T1000 (cell line): Measurements from ENCODE around the gene PIP5K1C.

Experiments
- DNase-seq: peaks from one replicate; lab custom pipeline; 2025; ENCODE audit warnings: mixed read lengths; lab: John Stamatoyannopoulos, UW

PIP5K1C gene

DNA sequence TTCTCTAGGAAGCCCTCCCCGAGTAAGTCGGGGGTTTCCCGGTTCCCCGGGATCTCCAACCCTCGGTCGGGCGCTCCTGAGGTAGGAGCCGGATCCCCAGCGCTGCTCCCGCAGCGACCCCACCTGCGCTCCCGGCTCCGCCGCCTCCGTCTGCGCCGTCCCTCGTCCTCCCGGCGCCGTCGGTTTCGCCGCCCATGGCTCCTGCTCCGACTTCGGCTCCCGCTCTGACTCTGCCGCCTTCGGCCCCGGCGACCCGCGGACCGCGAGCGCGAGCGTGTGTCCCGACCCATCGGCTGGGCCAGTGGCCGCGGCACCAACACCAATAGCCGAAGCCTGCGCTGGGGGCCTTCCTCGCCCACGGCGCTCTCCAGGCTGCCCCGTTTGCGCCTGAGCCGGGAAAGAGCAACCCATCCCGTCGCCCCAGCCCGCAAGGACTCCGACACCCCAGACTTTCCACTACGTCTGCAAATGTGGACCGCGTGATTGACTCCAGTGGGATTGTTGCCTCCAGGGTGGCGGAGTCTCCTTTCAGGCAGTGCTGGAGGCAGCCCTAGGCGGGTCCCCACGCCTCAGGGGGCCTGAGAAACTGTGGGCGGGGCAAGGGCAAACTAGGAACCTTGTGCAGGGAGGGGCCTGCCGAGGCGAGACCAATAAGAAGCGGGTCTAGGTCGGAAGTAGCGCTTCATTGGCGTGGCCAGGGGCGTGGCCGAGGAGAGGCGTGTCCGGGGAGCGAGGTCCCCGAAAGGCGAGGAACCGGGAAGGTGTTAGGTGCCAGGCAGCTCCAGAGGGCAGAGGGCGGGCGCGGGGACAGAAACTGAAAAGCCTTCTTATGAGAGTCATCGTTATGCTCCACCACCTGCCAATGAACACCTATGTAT, 73.6 kb downstream of the PIP5K1C start, which contains the start of gene CACTIN:
Gene CACTIN, minus strand, starts transcription at position 318 of the 878 bp plus-strand sequence. Its CDS starts 28 bp downstream, at position 290.
- DNase-seq = peak; percentile 93

DNA sequence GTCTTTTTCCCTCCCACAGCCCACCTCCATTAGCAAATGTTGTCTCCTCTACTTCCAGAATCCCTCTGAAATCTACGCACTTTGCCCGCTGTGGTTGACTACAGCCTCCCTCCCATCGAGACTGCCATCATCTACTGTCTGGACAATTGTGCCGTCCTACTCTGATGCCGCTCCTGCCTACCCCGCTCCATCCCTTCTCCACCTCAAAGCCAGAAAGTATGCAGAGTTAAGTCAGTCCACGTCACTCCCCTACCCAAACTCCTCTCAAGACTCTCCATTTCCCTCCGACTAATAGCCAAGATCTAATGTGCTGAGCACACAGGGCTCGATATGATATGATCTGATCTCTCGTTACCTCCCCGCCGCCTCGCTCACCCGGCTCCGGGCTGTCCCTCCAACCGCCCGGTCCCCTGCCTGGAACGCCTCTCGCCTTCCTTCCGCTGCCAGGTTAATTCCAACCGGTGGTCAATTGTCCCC, 74.2 kb downstream of the PIP5K1C start:
- DNase-seq = no peak

DNA sequence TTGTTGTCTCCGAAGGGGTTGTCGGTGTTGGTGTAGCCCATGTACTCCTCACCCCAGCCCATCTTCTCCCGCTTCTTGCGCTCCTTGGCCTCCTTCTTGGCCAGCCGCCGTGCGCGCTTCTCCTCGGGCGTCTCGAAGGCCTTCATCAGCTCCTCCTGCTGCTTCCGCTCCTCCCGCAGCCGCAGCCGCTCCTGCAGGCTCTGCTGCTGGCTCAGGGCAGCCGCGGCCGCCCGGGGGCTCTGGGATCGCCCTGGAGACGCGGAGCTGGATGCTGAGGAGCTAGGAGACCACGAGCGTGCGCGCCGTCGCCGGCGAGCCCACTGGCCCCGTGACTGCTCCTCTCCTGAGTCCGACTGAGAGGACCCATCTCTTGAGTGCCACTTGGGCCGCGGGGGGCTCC, 76.6 kb downstream of the PIP5K1C start:
- DNase-seq = no peak

DNA sequence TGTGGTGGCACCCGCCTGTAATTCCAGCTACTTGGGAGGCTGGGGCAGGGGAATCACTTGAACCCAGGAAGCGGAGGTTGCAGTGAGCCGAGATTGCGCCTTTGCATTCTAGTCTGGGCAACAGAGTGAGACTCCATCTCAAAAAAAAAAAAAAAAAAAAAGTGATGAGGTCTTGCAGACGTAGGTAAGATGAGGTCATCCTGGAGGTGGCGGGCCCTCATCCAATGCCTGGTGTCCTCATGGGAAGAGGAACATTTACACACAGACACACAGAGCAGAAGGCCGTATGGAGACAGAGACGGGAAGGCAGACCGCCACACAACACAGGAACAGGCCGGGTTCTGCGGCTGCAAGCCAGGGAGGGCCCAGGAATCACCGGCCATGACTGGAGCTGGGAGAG, 78.0 kb downstream of the PIP5K1C start:
- no peak for DNase-seq

DNA sequence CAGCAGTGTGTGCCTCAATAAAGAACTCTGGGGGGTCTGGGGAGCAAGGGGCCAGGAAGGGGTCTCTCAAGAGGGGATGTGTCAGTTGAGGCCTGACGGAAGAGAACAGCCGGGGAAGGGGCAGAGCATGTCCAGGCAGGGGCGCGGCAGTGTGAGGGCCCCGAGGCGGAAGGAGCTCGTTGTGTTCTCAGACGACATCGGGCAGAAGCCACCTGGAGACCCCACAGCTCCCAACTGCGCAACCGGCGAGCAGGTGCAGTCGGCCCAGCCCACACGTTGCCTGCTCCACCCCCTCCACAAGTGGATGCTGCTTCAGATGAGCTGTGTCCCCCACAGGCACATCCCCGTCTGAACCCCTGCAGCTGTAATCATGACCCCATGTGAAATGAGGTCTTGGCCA, 78.6 kb downstream of the PIP5K1C start:
- DNase-seq = no peak

DNA sequence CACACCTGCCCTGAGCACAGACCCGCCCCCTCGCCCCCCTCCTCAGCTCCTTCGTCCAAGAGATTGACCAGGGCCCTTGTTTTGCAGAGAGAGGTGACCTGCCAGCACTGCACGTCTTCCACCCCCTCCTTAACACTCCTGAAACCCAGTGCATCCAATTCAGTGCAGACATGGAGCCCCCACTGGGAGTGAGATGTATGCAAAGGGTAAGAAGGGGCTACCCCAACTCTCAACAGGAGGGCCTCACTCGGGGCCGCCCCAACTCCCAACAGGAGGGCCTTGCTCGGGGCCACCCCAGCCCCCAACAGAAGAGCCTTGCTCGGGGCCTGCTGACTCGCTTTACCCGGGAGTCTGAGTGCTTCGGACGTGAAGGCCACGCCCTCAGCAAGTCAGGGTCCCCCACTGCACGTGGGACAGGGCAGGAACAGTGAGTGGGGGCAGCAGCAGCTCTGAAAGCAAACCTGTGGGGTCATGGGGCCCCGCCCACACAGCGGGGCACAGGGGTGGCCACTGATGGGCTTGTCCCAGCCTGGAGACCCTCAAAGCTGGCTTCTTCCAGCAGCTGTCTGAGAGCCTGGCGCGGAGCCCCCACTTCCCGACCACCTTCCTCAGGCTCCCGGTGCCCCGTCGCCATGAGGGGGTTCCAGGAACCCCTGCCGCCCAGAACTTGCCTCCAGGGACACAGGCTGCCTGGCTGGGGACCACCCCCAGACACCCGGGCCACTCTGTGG, 79.3 kb downstream of the PIP5K1C start:
- no peak for DNase-seq

DNA sequence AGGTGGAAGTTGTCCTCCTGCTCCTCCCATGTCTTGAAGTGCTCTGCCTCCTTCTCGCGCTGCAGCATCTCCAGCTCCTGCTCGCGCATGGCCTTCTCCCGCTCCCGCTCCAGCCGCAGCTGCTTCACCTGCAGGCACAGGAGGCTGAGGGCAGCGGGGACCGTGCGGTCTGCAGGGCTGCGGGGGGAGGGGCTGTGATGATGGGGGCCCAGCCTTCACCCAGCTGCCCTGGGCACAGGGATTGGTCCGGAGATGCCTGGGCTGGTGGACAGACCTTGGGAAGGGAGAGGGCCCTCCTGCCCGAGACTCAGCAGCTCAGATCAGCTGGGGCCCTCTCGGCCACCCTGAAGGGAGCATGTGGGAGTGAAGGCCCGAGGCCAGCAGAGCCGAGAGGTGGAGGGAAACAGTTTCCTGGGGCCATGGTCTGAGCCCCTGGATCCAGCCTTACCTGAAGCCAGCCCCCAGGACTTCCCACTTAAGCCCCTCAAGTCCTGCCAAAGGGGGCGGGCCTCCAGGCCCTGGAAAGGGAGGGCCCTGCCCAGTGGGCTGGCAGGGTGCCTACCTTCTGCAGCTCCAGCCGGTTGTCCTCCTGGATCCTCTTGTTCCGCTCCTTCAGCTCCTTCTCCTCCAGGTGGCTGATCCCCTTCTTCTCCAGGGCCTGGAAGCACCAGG, 80.0 kb downstream of the PIP5K1C start:
- DNase-seq = no peak

DNA sequence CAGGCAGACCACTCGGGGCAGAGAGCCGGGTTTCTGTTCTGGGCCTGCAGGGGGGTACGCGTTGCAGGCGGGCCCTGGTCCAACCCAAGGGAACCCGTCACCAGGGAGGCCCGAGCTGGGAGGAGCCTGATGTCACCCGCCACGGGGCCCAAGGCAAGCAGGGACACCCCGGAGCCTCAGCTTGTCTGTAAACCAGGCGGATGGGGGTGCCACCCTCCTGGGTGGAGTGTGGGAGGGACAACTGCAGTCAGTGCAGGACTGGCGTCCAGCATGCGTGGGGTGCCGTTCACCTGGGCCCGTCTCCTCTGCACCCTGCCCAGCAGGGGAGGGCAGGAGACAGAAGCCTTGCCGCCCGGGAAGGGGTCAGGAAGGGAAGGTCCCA, 80.6 kb downstream of the PIP5K1C start:
- no peak for DNase-seq

DNA sequence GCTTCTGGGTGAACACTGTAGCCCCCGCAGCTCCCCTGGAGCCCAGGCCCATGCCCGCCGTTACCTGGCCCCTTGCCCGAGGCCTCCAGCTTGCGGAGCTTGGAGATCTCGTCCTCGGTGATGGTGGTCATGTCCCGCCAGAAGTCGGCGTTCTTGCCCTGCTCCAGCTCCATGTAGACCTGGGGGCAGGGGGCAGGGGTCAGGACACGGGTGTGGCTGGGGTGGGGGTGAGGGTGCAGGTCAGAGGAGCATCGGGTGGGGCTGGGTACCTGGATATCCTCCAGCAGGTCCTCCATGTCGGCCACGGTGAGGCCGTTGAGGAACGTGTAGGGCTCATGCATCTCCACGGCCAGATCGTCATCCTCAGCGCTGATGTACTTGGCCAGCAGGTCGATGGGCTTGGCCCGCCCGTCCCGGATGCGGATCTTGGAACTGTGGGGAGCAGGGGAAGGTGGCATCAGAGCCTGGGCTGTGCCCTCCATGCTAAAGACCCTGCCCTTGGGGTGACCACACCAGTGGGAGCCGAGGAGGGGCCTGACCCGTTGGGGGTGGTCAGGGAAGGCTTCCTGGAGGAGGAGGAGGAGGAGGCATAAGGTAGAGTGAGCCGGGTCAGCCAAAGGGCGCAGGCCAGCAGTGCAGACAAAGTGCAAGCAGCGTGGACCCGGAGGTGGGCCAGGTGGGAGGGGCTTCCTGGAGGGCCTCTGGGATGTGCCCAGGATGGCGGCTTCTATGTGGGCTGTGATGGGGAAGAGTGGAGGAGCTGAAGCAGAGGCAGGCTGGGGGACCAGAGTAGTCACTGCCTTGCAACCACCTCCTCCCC, 81.2 kb downstream of the PIP5K1C start:
- no peak for DNase-seq

DNA sequence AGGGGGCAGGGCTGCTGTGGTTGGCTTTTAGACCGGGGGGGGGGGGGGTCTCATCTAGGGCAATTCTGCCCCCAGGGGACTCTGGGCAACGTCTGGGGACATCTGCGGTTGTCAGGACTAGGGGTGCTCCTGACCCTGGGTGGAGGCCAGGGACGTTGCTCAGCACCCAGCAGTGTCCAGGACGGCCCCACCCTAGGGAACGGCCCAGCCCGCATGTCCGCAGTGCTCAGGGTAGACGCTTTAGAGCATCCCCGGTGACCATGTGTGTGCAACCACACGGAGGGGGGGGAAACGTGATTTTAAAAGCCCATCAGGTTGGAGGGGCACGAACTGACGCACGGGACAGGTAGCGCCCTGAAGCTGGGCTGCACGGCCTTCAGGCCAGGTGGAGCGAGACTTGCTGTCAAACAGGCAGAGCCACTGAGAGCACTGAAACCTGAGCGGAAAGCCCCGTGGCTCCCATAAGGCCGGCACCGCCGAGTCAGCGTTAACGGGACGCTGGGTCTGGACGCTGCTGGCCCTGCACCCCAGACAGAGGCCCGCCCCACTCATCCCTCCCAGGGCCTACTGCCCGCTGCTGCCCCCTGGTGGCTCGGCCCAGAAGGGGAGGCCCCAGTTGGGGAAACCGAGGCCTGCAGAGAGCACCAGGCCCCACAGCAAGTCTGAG, 82.0 kb downstream of the PIP5K1C start:
- DNase-seq = peak; percentile 46

GRCh38 chr19:3617463-3617862, 82.8 kb downstream of the PIP5K1C start:
- no peak for DNase-seq

GRCh38 chr19:3615524-3616135, 84.6 kb downstream of the PIP5K1C start:
- no peak for DNase-seq

GRCh38 chr19:3614858-3615505, 85.3 kb downstream of the PIP5K1C start:
- no peak for DNase-seq

DNA sequence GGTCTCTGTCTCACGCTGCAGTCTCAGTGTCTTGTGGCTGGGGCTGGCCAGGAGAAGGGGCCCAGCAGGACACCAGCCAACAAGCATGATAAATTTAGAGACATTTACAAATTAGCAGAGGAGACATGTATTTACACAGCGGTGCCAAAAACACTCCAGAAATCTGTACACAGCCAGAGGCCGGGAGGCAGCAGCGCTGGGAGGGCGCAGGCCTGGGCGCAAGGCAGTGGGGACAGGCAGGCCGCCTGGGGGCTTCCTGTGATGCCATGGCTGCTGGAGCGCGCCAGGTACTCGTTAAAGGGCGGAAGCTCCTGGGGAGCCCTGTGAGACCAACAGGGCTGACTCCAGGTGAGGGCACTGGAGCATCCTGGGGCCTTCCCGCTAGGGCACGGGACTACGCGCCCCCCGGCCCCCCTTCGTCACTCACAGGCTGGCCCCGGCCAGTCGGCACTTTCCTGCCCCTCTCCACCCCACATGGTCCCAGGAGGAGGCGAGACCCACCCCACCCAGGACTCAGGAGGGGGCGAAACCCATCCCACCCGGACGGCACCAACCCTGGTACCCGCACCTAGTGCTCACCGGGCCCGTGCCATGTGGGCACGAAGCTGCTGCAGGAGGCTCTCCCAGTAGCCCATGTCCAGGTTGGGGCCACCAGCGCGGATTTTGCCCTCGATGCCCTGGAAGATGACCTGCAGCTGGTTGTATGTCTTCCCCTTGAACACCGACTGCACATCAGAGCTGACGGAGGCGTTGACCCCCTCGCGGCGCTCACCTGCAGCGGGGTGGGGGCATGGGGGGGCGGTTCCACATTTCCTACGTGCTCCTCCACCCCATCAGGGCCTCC, 86.2 kb downstream of the PIP5K1C start:
- no peak for DNase-seq

DNA sequence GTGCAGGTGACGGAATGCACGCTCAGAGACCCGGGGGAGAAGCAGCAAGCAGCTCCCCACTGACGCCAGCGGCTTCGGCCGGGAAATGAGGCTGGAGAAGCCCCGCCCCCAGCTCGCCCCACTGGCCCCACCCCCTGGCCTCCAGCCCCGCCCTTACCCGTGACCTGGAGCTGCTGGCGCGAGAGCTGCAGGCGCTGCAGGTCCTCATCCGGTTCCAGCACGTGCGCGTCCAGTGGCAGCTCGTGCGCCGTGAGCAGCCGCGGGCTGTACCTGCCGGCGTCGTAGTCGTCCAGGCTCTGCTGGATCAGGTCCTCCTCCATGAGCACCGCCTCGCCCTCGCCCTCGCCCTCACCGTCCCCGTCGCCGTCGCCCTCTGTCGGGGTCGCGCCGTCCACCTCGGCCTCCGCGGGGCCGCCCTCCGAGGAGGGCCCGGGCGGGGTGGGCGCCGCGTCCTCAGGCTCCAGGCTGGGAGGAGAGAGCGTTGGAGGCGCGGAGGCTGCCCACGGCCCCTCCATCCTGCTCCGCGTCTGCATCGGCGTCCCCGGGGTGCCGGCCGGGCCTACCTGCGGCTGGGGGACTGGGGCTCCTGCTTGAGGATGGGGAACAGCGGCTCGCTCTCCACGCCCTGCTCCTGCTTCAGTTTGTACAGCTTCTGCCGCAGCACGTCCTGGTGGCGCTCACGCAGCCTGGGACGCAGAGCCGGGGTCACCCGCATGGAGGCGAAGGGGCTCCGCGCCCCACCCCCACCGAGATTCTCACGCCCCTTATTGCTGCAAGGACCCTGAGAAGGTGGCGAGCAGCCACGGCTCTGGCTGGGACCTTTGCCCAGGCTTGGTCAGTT, 87.1 kb downstream of the PIP5K1C start:
- no peak for DNase-seq

GRCh38 chr19:3612330-3612729, 87.9 kb downstream of the PIP5K1C start:
- no peak for DNase-seq

DNA sequence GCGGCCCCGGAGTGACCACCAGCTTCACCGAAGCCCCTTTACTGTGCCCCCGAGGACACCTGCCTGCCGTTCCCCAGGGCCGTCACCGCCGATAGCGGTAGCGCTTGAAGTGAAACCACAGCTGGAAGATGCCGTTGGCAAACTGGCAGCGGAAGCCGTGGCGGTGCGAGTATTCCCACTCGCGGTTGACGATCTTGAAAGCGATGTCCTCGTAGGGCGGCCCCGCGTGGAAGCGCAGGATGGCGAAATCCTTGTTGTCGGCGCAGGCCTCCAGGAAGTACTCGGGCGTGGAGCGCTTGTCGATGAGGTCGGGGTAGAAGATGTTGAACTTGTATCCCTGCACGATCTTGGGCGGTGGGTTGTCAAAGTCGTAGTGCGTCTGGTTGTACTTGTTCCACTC, 88.4 kb downstream of the PIP5K1C start:
- DNase-seq = no peak
